PFSK-1 (cell line): Measurements from ENCODE around the gene ATAD3A.

Experiments used
- FOXP2 ChIP-seq: optimal IDR thresholded peaks from 2 replicates; pipeline ENCODE3; 2011; ENCODE audit warnings: borderline replicate concordance, control low read depth, inconsistent platforms; ENCODE audit not compliant: insufficient read depth; ENCODE audit errors: extremely low read length, extremely low read depth
- POLR2AphosphoS5 ChIP-seq: IDR thresholded peaks from 2 replicates; pipeline ENCODE4 v1.6.1; 2012; ENCODE audit warnings: low read depth, mild to moderate bottlenecking, control low read depth, low read length, moderate library complexity
- SIN3A ChIP-seq: IDR thresholded peaks from 2 replicates; pipeline ENCODE4 v1.6.1; 2012; ENCODE audit warnings: mild to moderate bottlenecking, low read length, moderate library complexity, borderline replicate concordance; ENCODE audit not compliant: insufficient read depth
- TAF1 ChIP-seq: IDR thresholded peaks from 2 replicates; pipeline ENCODE4 v1.6.1; 2012; ENCODE audit warnings: low read length, control low read depth, borderline replicate concordance; ENCODE audit not compliant: insufficient read depth
- TF ChIP-seq, protein P1 (sequence below), 2 experiments: IDR thresholded peaks; 2 replicates each; pipeline versions ENCODE4 v1.6.1 to v1.8.0; 2011 to 2012; ENCODE audit warnings: low read depth in 2 of 2, low read length in 2 of 2, control low read depth in 1 of 2, inconsistent platforms in 1 of 2, mild to moderate bottlenecking in 1 of 2, moderate library complexity in 1 of 2; ENCODE audit not compliant: insufficient read depth in 1 of 2

ATAD3A gene

GRCh38 chr1:1471389-1472052 is 40.4 kb upstream of the ATAD3A start, which contains the start of gene ATAD3B:
TSS of gene ATAD3B (plus strand) at chr1:1471765. CDS start at chr1:1471885, 120 bp downstream.
- TF ChIP-seq FOXP2 (no peak), POLR2AphosphoS5 (peak; percentile 53; the same call in 1 of the 2 replicates), TAF1 (peak; percentile 53; the same call in 1 of the 2 replicates), SIN3A (peak; percentile 88; the same call in 1 of the 2 replicates)
- TF ChIP-seq, protein P1, sequence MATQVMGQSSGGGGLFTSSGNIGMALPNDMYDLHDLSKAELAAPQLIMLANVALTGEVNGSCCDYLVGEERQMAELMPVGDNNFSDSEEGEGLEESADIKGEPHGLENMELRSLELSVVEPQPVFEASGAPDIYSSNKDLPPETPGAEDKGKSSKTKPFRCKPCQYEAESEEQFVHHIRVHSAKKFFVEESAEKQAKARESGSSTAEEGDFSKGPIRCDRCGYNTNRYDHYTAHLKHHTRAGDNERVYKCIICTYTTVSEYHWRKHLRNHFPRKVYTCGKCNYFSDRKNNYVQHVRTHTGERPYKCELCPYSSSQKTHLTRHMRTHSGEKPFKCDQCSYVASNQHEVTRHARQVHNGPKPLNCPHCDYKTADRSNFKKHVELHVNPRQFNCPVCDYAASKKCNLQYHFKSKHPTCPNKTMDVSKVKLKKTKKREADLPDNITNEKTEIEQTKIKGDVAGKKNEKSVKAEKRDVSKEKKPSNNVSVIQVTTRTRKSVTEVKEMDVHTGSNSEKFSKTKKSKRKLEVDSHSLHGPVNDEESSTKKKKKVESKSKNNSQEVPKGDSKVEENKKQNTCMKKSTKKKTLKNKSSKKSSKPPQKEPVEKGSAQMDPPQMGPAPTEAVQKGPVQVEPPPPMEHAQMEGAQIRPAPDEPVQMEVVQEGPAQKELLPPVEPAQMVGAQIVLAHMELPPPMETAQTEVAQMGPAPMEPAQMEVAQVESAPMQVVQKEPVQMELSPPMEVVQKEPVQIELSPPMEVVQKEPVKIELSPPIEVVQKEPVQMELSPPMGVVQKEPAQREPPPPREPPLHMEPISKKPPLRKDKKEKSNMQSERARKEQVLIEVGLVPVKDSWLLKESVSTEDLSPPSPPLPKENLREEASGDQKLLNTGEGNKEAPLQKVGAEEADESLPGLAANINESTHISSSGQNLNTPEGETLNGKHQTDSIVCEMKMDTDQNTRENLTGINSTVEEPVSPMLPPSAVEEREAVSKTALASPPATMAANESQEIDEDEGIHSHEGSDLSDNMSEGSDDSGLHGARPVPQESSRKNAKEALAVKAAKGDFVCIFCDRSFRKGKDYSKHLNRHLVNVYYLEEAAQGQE (IDR thresholded peaks at IDR 0.05; ENCODE audit: insufficient read depth in 1 of 2, low read depth in 2 of 2, low read length in 2 of 2), result no peak

GRCh38 chr1:1477206-1477605 is 34.8 kb upstream of the ATAD3A start:
- TF ChIP-seq, protein P1 (IDR thresholded peaks at IDR 0.05; ENCODE audit: insufficient read depth in 1 of 2, low read depth in 2 of 2, low read length in 2 of 2), result no peak
- TF ChIP-seq TAF1 (no peak), FOXP2 (no peak), SIN3A (no peak), POLR2AphosphoS5 (no peak)

DNA sequence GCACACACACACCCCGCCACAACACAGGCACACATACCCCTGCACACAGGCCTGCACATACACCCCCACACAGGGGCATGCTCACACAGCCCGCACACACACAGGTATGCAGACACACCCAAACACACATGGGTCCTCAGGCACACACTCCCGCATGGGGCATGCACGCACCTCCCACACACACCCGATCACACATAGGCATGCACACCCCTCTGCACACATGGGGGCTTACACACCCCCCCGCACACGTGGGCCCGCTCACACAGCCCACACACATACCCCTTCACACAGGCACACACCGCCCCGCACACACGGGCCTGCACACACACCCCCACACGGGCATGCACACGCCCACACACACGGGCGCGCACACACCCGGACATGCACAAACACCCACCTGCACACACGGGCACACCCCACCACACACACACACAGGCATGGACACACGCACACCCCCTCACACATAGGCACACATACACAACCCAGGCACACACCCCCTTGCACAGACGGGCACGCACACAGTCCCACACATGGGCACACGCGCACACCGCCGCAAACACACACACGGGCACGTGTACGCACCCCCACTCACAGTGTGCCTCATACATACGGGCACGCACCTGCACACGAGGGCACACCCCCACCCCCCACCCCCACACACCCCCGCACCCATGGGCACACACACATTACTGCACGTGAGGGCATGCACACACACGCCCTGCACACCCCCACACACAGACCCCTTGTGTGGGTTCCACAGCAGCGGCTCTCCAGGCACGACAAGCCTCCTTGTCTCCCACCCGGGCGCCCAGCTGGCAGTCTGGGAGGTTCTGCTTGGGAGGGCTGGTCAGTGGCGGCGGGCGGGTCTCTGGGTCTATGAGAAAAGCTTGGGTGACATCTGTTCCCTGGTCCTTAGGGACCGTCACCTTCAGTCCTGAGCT is 32.1 kb upstream of the ATAD3A start:
- TF ChIP-seq TAF1, result no peak
- TF ChIP-seq, protein P1 (IDR thresholded peaks at IDR 0.05; ENCODE audit: insufficient read depth in 1 of 2, low read depth in 2 of 2, low read length in 2 of 2), result no peak
- TF ChIP-seq POLR2AphosphoS5, result no peak
- TF ChIP-seq SIN3A, result no peak
- TF ChIP-seq FOXP2, result no peak

DNA sequence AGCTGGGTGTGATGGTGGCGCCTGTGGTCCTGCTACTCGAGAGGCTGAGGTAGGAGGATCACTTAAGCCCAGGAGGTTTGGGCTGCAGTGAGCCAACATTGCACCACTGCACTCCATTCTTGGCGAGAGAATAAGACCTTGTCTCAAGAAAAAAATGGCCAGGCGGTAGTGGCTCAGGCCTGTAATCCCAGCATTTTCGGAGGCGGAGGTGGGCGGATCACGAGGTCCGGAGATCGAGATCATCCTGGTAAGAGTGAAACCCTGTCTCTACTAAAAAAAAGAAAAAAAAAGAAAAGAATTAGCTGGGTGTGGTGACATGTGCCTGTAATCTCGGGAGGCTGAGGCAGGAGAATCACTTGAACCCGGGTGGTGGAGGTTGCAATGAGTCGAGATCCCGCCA is 29.1 kb upstream of the ATAD3A start:
- TF ChIP-seq FOXP2 (no peak), TAF1 (no peak), POLR2AphosphoS5 (no peak), SIN3A (no peak)
- TF ChIP-seq, protein P1 (IDR thresholded peaks at IDR 0.05; ENCODE audit: insufficient read depth in 1 of 2, low read depth in 2 of 2, low read length in 2 of 2), result no peak
